Activated naive CD4-positive, alpha-beta T cell (primary cell): ENCODE measurements around the gene SAC3D1.
"Not testable (repeated sequence)": the region's sequence is repeated elsewhere in the genome, so short reads cannot be mapped to it uniquely, and the experiment has no call there.

Experiments used
- DNase-seq, 4 experiments: peaks; one replicate each; lab custom pipeline; 2025; lab: John Stamatoyannopoulos, UW

The SAC3D1 gene

GRCh38 chr11:65040847-65041622 is at the start of gene SAC3D1:
Gene SAC3D1, plus strand, starts transcription at chr11:65041210. Its CDS starts 83 bp downstream, at chr11:65041293.
- peak; percentile 60 to 81 (median 78) for DNase-seq

- DNase-seq, result no peak
Measured at GRCh38 chr11:64994318-64994717, 46.7 kb upstream of the SAC3D1 start.

GRCh38 chr11:64996327-64996709 is 44.7 kb upstream of the SAC3D1 start:
- no peak for DNase-seq

DNA sequence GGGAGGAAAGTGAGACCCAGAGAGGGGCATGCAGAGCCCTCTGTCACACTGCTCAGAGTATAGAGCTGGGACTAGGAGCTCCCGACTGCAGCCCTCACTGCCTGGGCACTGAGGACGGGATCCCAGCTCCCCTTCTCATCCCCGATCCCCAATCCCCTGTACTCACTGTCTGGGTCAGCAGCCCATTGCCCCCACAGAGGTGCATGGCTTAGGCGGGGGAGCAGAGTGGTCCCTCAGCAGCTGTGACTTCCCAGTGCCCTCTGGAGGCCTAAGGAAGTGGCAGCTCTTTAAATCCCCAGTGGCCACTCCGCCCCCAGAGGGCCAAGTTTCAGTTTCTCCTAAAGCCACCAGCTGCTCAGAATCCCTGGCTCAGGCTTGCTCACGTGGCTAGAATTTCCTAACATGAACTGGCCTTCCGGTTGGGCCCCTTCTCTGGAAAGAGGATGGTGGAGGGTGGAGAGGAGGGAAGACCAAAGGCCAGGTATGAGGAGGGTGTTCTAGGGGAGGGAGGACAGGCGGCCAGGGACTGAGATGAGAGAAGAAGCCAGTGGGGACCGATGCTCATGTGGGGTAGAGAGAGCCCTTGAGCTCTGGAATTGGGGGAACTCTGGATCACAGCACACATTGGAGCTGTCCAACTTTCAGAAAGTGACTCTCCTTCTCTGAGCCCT is 44.2 kb upstream of the SAC3D1 start, which contains the start of gene BATF2:
Gene BATF2 (minus strand): TSS at position 262 of the 671 bp plus-strand sequence. CDS start 57 bp downstream, at position 205.
- no peak for DNase-seq

GRCh38 chr11:64998141-64998540 is 42.9 kb upstream of the SAC3D1 start:
- DNase-seq, result no peak

DNA sequence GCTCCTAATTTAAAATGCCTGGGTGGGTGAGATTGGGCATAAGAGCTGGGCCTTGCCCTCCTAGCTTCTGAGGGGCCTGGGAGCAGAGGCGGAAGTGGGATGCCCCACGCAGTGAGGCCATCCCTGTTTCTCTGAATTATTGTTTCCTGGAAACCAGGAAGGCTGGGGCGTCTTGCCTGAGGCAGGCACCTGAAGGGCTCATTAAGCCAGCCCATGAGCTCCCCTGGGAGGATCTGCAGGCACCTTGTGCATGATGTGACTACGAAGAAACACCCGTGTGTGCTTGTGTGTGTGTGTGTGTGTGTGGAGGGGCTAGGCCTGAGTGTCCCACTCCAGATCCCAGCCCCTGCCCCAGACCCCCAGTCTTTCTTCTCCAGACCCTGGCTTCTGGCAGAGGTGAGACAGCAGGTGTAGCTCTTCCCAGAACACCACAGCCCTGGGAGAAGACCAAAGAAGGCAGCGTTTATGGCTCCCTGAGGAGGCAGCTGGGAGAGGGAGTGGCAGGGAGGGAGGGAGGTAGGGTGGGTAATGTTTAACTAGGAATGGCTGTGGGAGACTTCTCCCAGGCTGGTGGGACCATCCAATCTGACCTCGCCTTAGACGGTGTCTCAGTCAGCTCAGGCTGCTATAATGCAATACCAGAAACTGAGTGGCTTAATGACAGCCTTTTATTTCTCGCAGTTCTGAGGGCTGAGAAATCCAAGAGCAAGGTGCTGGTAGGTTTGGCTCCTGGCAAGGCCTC is 42.1 kb upstream of the SAC3D1 start:
- no peak for DNase-seq

- no peak for DNase-seq
Measured at GRCh38 chr11:64999478-64999877, 41.5 kb upstream of the SAC3D1 start.

- no peak for DNase-seq
Measured at GRCh38 chr11:65002706-65003105, 38.3 kb upstream of the SAC3D1 start.

GRCh38 chr11:65003282-65003681 is 37.7 kb upstream of the SAC3D1 start:
- DNase-seq, result no peak

DNA sequence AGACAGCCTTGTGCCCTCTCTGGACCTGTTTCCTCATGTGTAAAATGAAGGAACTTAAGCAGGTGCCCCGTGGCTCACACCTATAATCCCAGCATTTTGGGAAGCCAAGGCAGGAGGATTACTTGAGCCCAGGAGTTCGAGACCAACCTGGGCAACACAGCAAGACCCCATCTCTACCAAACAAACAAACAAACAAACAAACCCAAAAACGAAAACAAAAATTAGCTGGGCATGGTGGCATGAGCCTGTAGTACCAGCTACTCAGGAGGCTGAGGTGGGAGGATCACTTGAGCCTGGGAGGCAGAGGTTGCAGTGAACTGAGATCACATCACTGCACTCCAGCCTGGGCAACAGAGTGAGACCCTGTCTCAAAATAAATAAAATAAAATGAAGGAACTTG is 37.0 kb upstream of the SAC3D1 start:
- DNase-seq, result not testable (repeated sequence)

GRCh38 chr11:65008016-65008415 is 33.0 kb upstream of the SAC3D1 start:
- no peak for DNase-seq

- DNase-seq, result no peak
Measured at GRCh38 chr11:65008873-65009272, 32.1 kb upstream of the SAC3D1 start.

DNA sequence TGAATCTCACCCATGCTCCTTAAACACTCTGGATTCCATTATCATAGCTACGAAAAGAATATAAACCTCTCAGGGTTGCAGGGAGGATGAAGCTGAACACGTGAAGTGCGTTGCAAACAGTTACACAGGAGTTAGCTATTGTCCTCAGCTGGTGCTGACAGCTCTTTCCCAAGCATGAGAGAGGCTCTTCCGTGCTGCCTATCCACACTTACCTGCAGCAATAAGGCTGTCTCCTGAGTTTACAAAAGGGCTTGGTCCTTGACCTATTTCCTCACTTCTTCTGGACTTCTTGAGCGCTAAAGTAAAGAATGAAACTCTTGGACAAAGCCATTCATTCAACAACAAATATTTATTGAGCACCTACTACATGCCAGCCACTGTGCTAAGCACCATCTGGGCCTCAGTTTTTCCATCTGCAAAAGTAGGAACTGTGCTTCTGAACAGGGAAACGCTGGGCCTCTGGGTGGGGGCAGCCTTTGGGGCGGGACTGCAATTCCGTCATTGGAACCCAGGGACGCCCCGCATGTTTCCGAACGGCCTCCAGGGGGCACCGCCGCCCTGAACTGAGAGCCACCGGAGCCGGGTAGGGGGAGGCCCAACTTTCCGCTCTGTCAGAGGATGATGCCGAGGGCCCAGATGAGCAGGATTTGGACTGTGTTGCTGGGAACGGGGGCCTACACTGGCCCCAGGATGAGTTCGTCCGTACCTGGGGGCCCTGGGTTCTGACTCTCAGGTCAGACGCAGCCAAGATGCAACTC is 27.7 kb upstream of the SAC3D1 start:
- peak; percentile 80 to 85 (median 82) for DNase-seq

GRCh38 chr11:65013888-65014725 is 26.9 kb upstream of the SAC3D1 start, which contains the start of gene ARL2:
Gene ARL2, plus strand, starts transcription at chr11:65014160. Its CDS starts 48 bp downstream, at chr11:65014208.
- peak; percentile 56 to 79 (median 66) for DNase-seq

DNA sequence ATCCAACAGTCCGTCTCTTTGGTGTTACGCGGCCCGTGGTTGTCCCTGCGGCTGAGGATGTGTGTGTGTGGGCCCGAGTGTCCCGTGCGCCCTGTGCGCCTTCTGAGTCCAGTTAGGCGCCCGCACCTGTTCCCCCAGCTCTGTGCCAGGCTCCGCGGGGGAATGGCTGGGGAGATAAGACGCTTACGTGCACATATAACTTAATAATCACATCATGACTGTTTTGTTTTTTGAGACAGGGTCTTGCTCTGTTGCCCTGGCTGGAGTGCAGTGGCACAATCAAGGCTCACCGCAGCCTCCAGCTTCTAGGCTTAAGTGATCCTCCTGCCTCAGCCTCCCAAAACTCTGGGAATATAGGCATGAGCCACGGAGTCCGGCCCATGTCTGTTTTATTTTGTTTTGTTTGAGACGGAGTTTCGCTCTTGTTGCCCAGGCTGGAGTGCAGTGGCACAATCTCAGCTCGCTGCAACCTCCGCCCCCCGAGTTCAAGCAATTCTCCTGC is 26.2 kb upstream of the SAC3D1 start:
- no peak for DNase-seq

GRCh38 chr11:65016705-65017104 is 24.3 kb upstream of the SAC3D1 start:
- DNase-seq, result no peak

- DNase-seq, result no peak
Measured at GRCh38 chr11:65017937-65018336, 23.1 kb upstream of the SAC3D1 start.

DNA sequence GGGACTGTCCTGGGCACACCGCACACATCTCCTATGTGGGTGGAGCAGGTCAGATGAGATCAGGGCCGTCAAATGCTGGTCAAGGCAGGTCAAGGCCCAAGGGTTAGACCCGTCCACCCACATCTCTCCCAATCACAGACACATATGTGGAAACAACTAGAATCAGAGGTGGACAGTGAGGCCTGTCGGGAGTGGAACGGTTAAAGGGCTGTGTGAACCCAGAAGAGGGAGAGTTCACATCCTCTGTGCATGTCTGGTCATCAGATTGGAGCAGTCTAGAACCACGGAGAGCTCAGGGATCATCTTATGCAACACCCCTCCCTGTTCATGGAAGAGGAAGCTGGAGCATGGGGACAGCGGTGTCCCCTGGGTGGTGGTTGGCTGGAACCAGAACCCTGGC is 21.2 kb upstream of the SAC3D1 start:
- no peak for DNase-seq

DNA sequence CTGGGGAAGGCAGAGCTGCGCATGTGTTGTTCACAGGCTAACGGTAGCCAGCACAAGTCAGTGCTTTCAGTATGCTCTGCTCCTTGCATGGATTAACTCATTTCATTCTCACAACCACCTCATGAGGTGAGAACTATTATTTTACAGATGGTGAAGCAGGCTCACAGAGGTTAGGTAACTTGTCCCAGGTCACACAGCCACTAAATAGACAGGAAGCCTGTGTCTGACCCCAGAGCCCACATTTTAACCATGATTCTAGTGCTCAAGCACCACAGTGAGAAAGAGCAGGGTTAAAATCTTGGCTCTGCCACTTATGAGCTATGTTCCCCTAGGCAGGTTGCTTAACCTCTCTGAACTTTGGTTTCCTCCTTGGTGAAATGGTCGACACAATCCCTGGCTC is 20.0 kb upstream of the SAC3D1 start:
- DNase-seq, result no peak

DNA sequence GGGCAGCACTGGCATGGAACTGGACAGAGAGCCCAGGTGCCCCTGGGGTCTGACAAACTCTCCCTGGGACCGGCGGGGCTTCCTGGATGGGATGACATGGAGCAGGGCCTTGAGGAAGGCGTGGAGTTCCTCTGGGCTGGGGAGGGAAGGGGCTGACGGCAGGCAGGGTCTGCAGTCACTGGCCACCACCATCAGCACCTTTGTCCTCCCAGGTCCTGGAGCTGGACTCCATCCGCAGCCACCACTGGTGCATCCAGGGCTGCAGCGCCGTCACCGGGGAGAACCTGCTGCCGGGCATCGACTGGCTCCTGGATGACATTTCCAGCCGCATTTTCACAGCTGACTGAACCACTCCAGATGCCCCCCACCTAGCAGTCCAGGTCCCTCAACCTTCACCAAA is 19.5 kb upstream of the SAC3D1 start:
- no peak for DNase-seq

- not testable (repeated sequence) for DNase-seq
Measured at GRCh38 chr11:65023502-65023901, 17.5 kb upstream of the SAC3D1 start.
